H9 (cell line): ENCODE results near the gene MTRR. TPM values are rescaled to one million over a fixed set of nuclear protein-coding genes. Genes with fewer than 3 reads are reported as not detected.

ENCODE experiments used
- DNase-seq: peaks from one replicate; pipeline ENCODE4 v3.0.0-alpha.2; 2017
- H2AFZ ChIP-seq: one replicate; pipeline ENCODE4 v1.6.1; 2013; ENCODE audit warnings: mild to moderate bottlenecking, low read length, control low read depth, moderate library complexity
- H2AK5ac ChIP-seq: 2 replicates; pipeline ENCODE4 v1.6.1; 2013; ENCODE audit warnings: low read length, control low read depth, mixed read lengths; ENCODE audit not compliant: insufficient read length
- H2BK120ac ChIP-seq: one replicate; pipeline ENCODE4 v1.6.1; 2013; ENCODE audit warnings: low read depth, mild to moderate bottlenecking, low read length, control low read depth, inconsistent platforms; ENCODE audit not compliant: poor library complexity, severe bottlenecking
- H2BK12ac ChIP-seq: 2 replicates; pipeline ENCODE4 v1.6.1; 2013; ENCODE audit warnings: low read length, control low read depth, mixed read lengths, low read depth; ENCODE audit not compliant: insufficient read length
- H2BK15ac ChIP-seq: 2 replicates; pipeline ENCODE4 v1.6.1; 2013; ENCODE audit warnings: low read depth, low read length, control low read depth
- H2BK20ac ChIP-seq: one replicate; pipeline ENCODE4 v1.6.1; 2013; ENCODE audit warnings: low read depth, mild to moderate bottlenecking, low read length, control low read depth, inconsistent platforms; ENCODE audit not compliant: poor library complexity, severe bottlenecking
- H2BK5ac ChIP-seq: 2 replicates; pipeline ENCODE4 v1.6.1; 2013; ENCODE audit warnings: low read length, control low read depth, mixed read lengths; ENCODE audit not compliant: insufficient read length
- H3K14ac ChIP-seq: 2 replicates; pipeline ENCODE4 v1.6.1; 2013; ENCODE audit warnings: low read length, control low read depth; ENCODE audit not compliant: insufficient read depth
- H3K18ac ChIP-seq: 2 replicates; pipeline ENCODE4 v1.6.1; 2013; ENCODE audit warnings: low read depth, mild to moderate bottlenecking, mixed read lengths, low read length, control low read depth; ENCODE audit not compliant: insufficient read length
- H3K23ac ChIP-seq: 2 replicates; pipeline ENCODE4 v1.6.1; 2013; ENCODE audit warnings: low read length, control low read depth, mixed read lengths, low read depth; ENCODE audit not compliant: insufficient read length
- H3K23me2 ChIP-seq: 2 replicates; pipeline ENCODE4 v1.6.1; 2013; ENCODE audit warnings: low read depth, mild to moderate bottlenecking, mixed read lengths, low read length, control low read depth; ENCODE audit not compliant: insufficient read length, poor library complexity, severe bottlenecking
- H3K27ac ChIP-seq: 2 replicates; pipeline ENCODE4 v1.5.1; 2013; ENCODE audit warnings: low read length, control low read depth, mixed read lengths, low read depth; ENCODE audit not compliant: insufficient read length
- H3K27me3 ChIP-seq: 2 replicates; pipeline ENCODE4 v1.6.1; 2013; ENCODE audit warnings: low read length, control low read depth, inconsistent platforms; ENCODE audit not compliant: insufficient read depth
- H3K4ac ChIP-seq: 2 replicates; pipeline ENCODE4 v1.6.1; 2013; ENCODE audit warnings: low read depth, mild to moderate bottlenecking, control low read depth, inconsistent platforms, low read length, moderate library complexity
- H3K4me1 ChIP-seq: 2 replicates; pipeline ENCODE4 v1.6.1; 2013; ENCODE audit warnings: low read length, control low read depth, inconsistent platforms; ENCODE audit not compliant: insufficient read depth
- H3K4me2 ChIP-seq: 2 replicates; pipeline ENCODE4 v1.6.1; 2013; ENCODE audit warnings: low read length, control low read depth, mixed read lengths; ENCODE audit not compliant: insufficient read length, insufficient read depth
- H3K56ac ChIP-seq: 2 replicates; pipeline ENCODE4 v1.6.1; 2013; ENCODE audit warnings: low read depth, mild to moderate bottlenecking, mixed read lengths, low read length, control low read depth; ENCODE audit not compliant: insufficient read length
- H3K79me1 ChIP-seq: 2 replicates; pipeline ENCODE4 v1.6.1; 2013; ENCODE audit warnings: low read depth, mild to moderate bottlenecking, moderate library complexity, low read length, control low read depth, inconsistent platforms; ENCODE audit not compliant: insufficient read depth, poor library complexity, severe bottlenecking
- H3K79me2 ChIP-seq: 2 replicates; pipeline ENCODE4 v1.6.1; 2013; ENCODE audit warnings: low read length, control low read depth, inconsistent platforms; ENCODE audit not compliant: insufficient read depth
- H3K9ac ChIP-seq: 2 replicates; pipeline ENCODE4 v1.6.1; 2013; ENCODE audit warnings: low read length, control low read depth, mixed read lengths; ENCODE audit not compliant: insufficient read length; ENCODE audit errors: extremely low read depth
- H3K9me3 ChIP-seq: one replicate; pipeline ENCODE4 v1.6.1; 2013; ENCODE audit warnings: low read depth, low read length, inconsistent platforms; ENCODE audit not compliant: control insufficient read depth
- H3T11ph ChIP-seq: one replicate; pipeline ENCODE4 v1.6.1; 2013; ENCODE audit warnings: mild to moderate bottlenecking, low read length, control low read depth, inconsistent platforms
- H4K20me1 ChIP-seq: one replicate; pipeline ENCODE4 v1.6.1; 2013; ENCODE audit not compliant: control insufficient read depth, insufficient read length, insufficient read depth
- H4K5ac ChIP-seq: 2 replicates; pipeline ENCODE4 v1.6.1; 2013; ENCODE audit warnings: low read depth, mild to moderate bottlenecking, mixed read lengths, low read length, control low read depth; ENCODE audit not compliant: insufficient read length
- H4K8ac ChIP-seq: replicated peaks from 2 replicates; pipeline ENCODE4 v1.6.1; 2013; ENCODE audit warnings: low read length, control low read depth, mixed read lengths, low read depth; ENCODE audit not compliant: insufficient read length
- H4K91ac ChIP-seq: 2 replicates; pipeline ENCODE4 v1.6.1; 2013; ENCODE audit warnings: low read depth, mild to moderate bottlenecking, moderate library complexity, mixed read lengths, low read length, control low read depth; ENCODE audit not compliant: insufficient read length
- H3K27ac Mint-ChIP-seq, 3 experiments: 2 replicates in 2 of 3; 3 replicates in 1 of 3; pipeline ENCODE4 v1.8.0; 2020 to 2021; ENCODE audit warnings: mixed read lengths in 3 of 3, mild to moderate bottlenecking in 1 of 3, moderate library complexity in 1 of 3
- H3K27me3 Mint-ChIP-seq: 2 replicates; pipeline ENCODE4 v1.8.0; 2021; ENCODE audit warnings: low read depth, mild to moderate bottlenecking, moderate library complexity, mixed read lengths
- H3K36me3 Mint-ChIP-seq, 3 experiments: 2 replicates in 2 of 3; 3 replicates in 1 of 3; pipeline ENCODE4 v1.8.0; 2020 to 2021; ENCODE audit warnings: low read depth in 3 of 3, mixed read lengths in 3 of 3; ENCODE audit not compliant: insufficient read depth in 1 of 3
- H3K4me1 Mint-ChIP-seq, 2 experiments: 2 replicates each; pipeline ENCODE4 v1.8.0; 2020; ENCODE audit warnings: mixed read lengths in 2 of 2
- H3K4me3 Mint-ChIP-seq, 2 experiments: 2 replicates in 1 of 2; 3 replicates in 1 of 2; pipeline ENCODE4 v1.8.0; 2020 to 2021; ENCODE audit warnings: mild to moderate bottlenecking in 2 of 2, mixed read lengths in 2 of 2, moderate library complexity in 1 of 2
- H3K9me3 Mint-ChIP-seq, 2 experiments: 2 replicates in 1 of 2; 3 replicates in 1 of 2; pipeline ENCODE4 v1.8.0; 2020; ENCODE audit warnings: mild to moderate bottlenecking in 2 of 2, mixed read lengths in 2 of 2, moderate library complexity in 1 of 2
- CTCF ChIP-seq: fragments of 200-600 bp; sonication (generic); conservative IDR thresholded peaks from 3 replicates; pipeline ENCODE4 v1.8.0; 2021; ENCODE audit warnings: antibody characterized with exemption, mild to moderate bottlenecking
- WGBS: extraction: QIAGEN DNeasy Blood & Tissue Kit; methylation state at CpG from one replicate; pipeline ENCODE4 v1.1.7; 2013; ENCODE audit warnings: missing lambda C conversion rate, low lambda C conversion rate, mixed read lengths; ENCODE audit not compliant: insufficient read length; ENCODE audit errors: extremely low coverage; 5-methylcytosine and 5-hydroxymethylcytosine counted together
- total RNA-seq: library from RNA; stranded (reverse); gene quantifications from 2 replicates; pipeline ENCODE4 v1.2.1, GENCODE V29; 2021

The MTRR gene
- total RNA-seq, 1 experiment from 2014 or later = 66.0 TPM

- Histone ChIP-seq H4K20me1 (no peaks in the 10 kb centered on the region), H3K4me1 (no peaks in the 10 kb centered on the region), H2AFZ (no peak overlapping the region), H3K18ac (no peak overlapping the region), H3K79me2 (no peaks in the 10 kb centered on the region), H3K14ac (no peak overlapping the region), H2AK5ac (no peak overlapping the region), H2BK15ac (no peak overlapping the region), H3K79me1 (no peaks in the 10 kb centered on the region), H3K9me3 (no peaks in the 10 kb centered on the region), H3K56ac (no peak overlapping the region), H3K9ac (no peak overlapping the region), H3K4me2 (no peak overlapping the region), H3T11ph (no peak overlapping the region), H4K8ac (no peak overlapping the region), H3K4ac (no peak overlapping the region), H3K27me3 (no peaks in the 10 kb centered on the region), H2BK20ac (no peak overlapping the region), H4K5ac (no peak overlapping the region), H3K23me2 (no peaks in the 10 kb centered on the region), H2BK12ac (no peak overlapping the region), H2BK120ac (no peak overlapping the region), H3K27ac (no peak overlapping the region), H3K23ac (no peak overlapping the region), H4K91ac (no peak overlapping the region), H2BK5ac (no peak overlapping the region)
- Mint-ChIP-seq H3K4me1 (peaks cover 0 to 2% of the 10 kb centered on the region in 2 experiments; a peak in 2 of 4 replicates), H3K9me3 (peaks cover 6 to 11% of the 10 kb centered on the region in 2 experiments; a peak in 4 of 5 replicates), H3K4me3 (no peak overlapping the region), H3K27me3 (peaks cover 7% of the 10 kb centered on the region), H3K36me3 (peaks cover 0 to 10% (median 3%) of the 10 kb centered on the region in 3 experiments; a peak in 2 of 7 replicates), H3K27ac (no peak overlapping the region)
- no peak for TF ChIP-seq CTCF
- no CpG with 5 or more reads among the region's 5 CpGs for WGBS
- DNase-seq = no peak
Observed at GRCh38 chr5:7930011-7930410, 61.1 kb downstream of the MTRR start.
